PC-3 (cell line): ENCODE results near the gene SMARCD2. TPM values are rescaled to one million over a fixed set of nuclear protein-coding genes. Genes with fewer than 3 reads are reported as not detected.

Source experiments
- ATAC-seq: fragments of 200-7000 bp; cut with Tn5 transposase; 2 replicates; pipeline ENCODE4 v1.9.1; 2020; ENCODE audit warnings: mild to moderate bottlenecking, moderate library complexity
- BruUV-seq: library from RNA; stranded (reverse); fragments of 400-500 nt; replicated peaks from 2 replicates; lab custom pipeline; 2021; lab: Mats Ljungman, UMichigan
- CTCF ChIA-PET: fragments of 300-600 bp; sonication (Branson Sonifier 250); formaldehyde crosslinking; loops from one replicate; lab custom pipeline; 2022; ENCODE audit warnings: antibody characterized with exemption; lab: Charles Lee
- POLR2A ChIA-PET: fragments of 300-600 bp; sonication (Branson Sonifier 250); formaldehyde crosslinking; loops from one replicate; lab custom pipeline; 2022; ENCODE audit warnings: antibody characterized with exemption; ENCODE audit not compliant: unreplicated experiment; lab: Charles Lee
- DNase-seq: peaks from one replicate; pipeline ENCODE4 v3.0.0-alpha.2; 2015
- H2AFZ ChIP-seq: fragments of 300-600 bp; sonication (generic); 2 replicates; pipeline ENCODE4 v1.6.0; 2016; ENCODE audit warnings: antibody characterized with exemption, low read length
- H3F3A ChIP-seq: fragments of 300-600 bp; sonication (generic); one replicate; pipeline ENCODE4 v1.6.0; 2017; ENCODE audit warnings: antibody characterized with exemption, low read length, control low read depth, mild to moderate bottlenecking; ENCODE audit not compliant: unreplicated experiment
- H3K27ac ChIP-seq: fragments of 300-600 bp; sonication (generic); 2 replicates; pipeline ENCODE4 v1.5.1; 2016; ENCODE audit warnings: mild to moderate bottlenecking, low read length
- H3K27me3 ChIP-seq: fragments of 300-600 bp; sonication (generic); 2 replicates; pipeline ENCODE4 v1.6.1; 2016; ENCODE audit warnings: low read length, mixed read lengths
- H3K36me3 ChIP-seq: fragments of 300-600 bp; sonication (generic); 2 replicates; pipeline ENCODE4 v1.6.1; 2016; ENCODE audit warnings: low read depth, mixed run types, low read length, mixed read lengths
- H3K4me1 ChIP-seq: fragments of 300-600 bp; sonication (generic); 2 replicates; pipeline ENCODE4 v1.5.1; 2016; ENCODE audit warnings: low read length; ENCODE audit not compliant: insufficient read depth
- H3K4me2 ChIP-seq: fragments of 300-600 bp; sonication (generic); 2 replicates; pipeline ENCODE4 v1.6.0; 2016; ENCODE audit warnings: low read length
- H3K4me3 ChIP-seq: fragments of 300-600 bp; sonication (generic); 2 replicates; pipeline ENCODE4 v1.5.1; 2016; ENCODE audit warnings: mild to moderate bottlenecking, low read length, mixed read lengths
- H3K79me2 ChIP-seq: fragments of 300-600 bp; sonication (generic); 2 replicates; pipeline ENCODE4 v1.6.1; 2017; ENCODE audit warnings: low read length, mixed read lengths
- H3K9ac ChIP-seq: fragments of 300-600 bp; sonication (generic); 2 replicates; pipeline ENCODE4 v1.6.0; 2016; ENCODE audit warnings: mild to moderate bottlenecking, low read length
- H3K9me2 ChIP-seq: fragments of 300-600 bp; sonication (generic); replicated peaks from 2 replicates; pipeline ENCODE4 v1.6.1; 2016; ENCODE audit warnings: mixed run types, low read length, mixed read lengths
- H3K9me3 ChIP-seq: fragments of 300-600 bp; sonication (generic); 2 replicates; pipeline ENCODE4 v1.6.1; 2016; ENCODE audit warnings: low read length, mixed read lengths
- H4K20me1 ChIP-seq: fragments of 300-600 bp; sonication (generic); 2 replicates; pipeline ENCODE4 v1.6.1; 2016; ENCODE audit warnings: low read length, mixed read lengths
- EZH2 ChIP-seq: fragments of 300-600 bp; sonication (generic); IDR thresholded peaks from one replicate; pipeline ENCODE4 v1.6.1; 2017; ENCODE audit warnings: antibody characterized with exemption, mild to moderate bottlenecking, low read length; ENCODE audit not compliant: unreplicated experiment
- EZH2phosphoT487 ChIP-seq: fragments of 300-600 bp; sonication (generic); IDR thresholded peaks from 2 replicates; pipeline ENCODE4 v1.6.1; 2018; ENCODE audit warnings: mild to moderate bottlenecking, antibody characterized with exemption, low read length, borderline replicate concordance
- intact Hi-C: fragments of 100-400 bp; cut with micrococcal nuclease; formaldehyde crosslinking; loops from 2 replicates; pipeline ENCODE4 v1.9.0; 2023
- total RNA-seq: library from RNA; depleted of rRNA; stranded (reverse); fragments of >200 nt; gene quantifications from 2 replicates; pipeline ENCODE4 v1.2.3, GENCODE V29; 2014; rRNA removed
- TF ChIP-seq, protein P1 (sequence below): fragments of 300-600 bp; sonication (generic); conservative IDR thresholded peaks from 2 replicates; pipeline ENCODE4 v1.5.1; 2017; ENCODE audit warnings: antibody characterized with exemption, low read depth, mild to moderate bottlenecking, low read length

The SMARCD2 gene
- total RNA-seq, 1 experiment from 2014 or later: 152 TPM

DNA sequence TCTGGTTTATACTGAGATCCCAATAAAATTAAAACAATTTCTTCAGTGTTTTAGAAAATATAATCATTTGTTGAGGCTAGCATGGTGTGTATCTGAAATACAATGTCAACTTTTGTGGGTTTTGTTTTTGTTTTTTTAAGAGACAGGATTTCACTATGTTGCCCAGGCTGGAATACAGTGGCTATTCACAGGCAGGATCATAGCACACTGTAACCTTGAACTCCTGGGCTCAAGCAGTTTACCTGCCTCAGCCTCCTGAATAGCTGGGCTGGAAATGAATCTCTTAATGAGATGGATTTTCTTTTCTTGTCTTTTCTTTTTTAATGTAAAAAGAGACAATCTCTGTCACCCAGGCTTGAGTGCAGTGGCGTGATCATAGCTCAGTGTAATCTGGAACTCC, 56.4 kb downstream of the SMARCD2 start:
- Histone ChIP-seq H3F3A (no peaks in the 10 kb centered on the region), H3K36me3 (peaks cover 53% of the 10 kb centered on the region), H3K9me2 (no peaks in the 10 kb centered on the region), H3K4me1 (peaks cover 54% of the 10 kb centered on the region), H3K4me3 (no peak overlapping the region), H3K79me2 (peaks cover 96% of the 10 kb centered on the region), H3K9me3 (no peaks in the 10 kb centered on the region), H3K27me3 (no peaks in the 10 kb centered on the region), H3K9ac (no peak overlapping the region), H3K4me2 (peak overlapping the region; percentile 11; the same call in 1 of the 2 replicates), H4K20me1 (peaks cover 47% of the 10 kb centered on the region), H2AFZ (no peak overlapping the region), H3K27ac (peak overlapping the region; percentile 49)
- ATAC-seq (no peak), DNase-seq (no peak)
- intact Hi-C loops: no loop called here
- ChIA-PET CTCF (no interaction called here), POLR2A (no interaction called here)
- BruUV-seq: no TSS peak
- TF ChIP-seq EZH2phosphoT487 (no peak), EZH2 (no peak)
- TF ChIP-seq, protein P1, sequence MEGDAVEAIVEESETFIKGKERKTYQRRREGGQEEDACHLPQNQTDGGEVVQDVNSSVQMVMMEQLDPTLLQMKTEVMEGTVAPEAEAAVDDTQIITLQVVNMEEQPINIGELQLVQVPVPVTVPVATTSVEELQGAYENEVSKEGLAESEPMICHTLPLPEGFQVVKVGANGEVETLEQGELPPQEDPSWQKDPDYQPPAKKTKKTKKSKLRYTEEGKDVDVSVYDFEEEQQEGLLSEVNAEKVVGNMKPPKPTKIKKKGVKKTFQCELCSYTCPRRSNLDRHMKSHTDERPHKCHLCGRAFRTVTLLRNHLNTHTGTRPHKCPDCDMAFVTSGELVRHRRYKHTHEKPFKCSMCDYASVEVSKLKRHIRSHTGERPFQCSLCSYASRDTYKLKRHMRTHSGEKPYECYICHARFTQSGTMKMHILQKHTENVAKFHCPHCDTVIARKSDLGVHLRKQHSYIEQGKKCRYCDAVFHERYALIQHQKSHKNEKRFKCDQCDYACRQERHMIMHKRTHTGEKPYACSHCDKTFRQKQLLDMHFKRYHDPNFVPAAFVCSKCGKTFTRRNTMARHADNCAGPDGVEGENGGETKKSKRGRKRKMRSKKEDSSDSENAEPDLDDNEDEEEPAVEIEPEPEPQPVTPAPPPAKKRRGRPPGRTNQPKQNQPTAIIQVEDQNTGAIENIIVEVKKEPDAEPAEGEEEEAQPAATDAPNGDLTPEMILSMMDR: no peak

DNA sequence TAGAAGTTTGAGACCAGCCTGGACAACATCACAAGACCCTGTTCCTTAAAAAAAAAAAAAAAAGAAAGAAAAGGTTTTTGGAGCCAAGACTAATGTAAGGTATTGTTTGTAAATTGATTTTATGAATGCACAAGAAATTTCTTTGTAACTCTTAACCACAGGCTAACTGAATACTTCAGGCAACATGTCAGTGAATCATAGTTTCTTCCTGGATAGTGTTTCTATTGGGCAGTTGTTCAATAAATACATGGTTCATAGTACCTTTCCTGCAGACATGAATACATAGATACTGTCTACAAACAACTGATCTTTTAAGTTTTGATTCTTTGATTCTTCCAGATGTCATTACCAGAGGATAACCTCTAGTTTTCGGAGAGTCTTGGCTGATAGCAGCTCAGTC, 56.9 kb downstream of the SMARCD2 start:
- peak overlapping the region; percentile 49 for H3K27ac ChIP-seq
- peaks cover 51% of the 10 kb centered on the region for H4K20me1 ChIP-seq

DNA sequence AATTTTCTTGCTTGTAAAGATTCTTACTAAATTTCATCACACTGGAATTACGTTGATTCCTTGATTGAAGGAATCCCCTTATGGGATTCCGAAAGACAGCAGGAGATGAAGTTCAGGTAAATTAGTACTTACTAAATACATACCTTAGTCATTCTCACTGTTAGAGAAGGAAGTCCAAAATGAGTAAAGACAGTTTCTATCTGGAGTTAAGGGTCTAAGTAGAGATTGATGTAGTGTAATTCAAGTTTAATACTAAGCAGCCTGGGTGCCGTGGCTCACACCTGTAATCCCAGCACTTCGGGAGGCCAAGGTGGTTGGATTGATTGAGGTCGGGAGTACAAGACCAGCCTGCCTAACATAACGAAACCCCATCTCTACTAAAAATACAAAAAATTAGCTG, 59.0 kb downstream of the SMARCD2 start:
- Histone ChIP-seq H3K9me3 (no peaks in the 10 kb centered on the region), H3K4me2 (no peak overlapping the region; the same call in 1 of the 2 replicates), H3K4me1 (peaks cover 78% of the 10 kb centered on the region), H2AFZ (no peak overlapping the region), H3K9ac (no peak overlapping the region), H3K27ac (no peak overlapping the region), H3K9me2 (no peaks in the 10 kb centered on the region), H4K20me1 (peaks cover 65% of the 10 kb centered on the region), H3K4me3 (no peak overlapping the region), H3F3A (peaks cover 4% of the 10 kb centered on the region), H3K79me2 (peaks cover 99% of the 10 kb centered on the region), H3K27me3 (no peaks in the 10 kb centered on the region), H3K36me3 (peaks cover 41% of the 10 kb centered on the region)
- TF ChIP-seq EZH2 (no peak), EZH2phosphoT487 (no peak)
- TF ChIP-seq, protein P1: no peak
- no TSS peak for BruUV-seq
- CTCF ChIA-PET: interaction anchor here (0.6 to 0.7 kb wide), 2 partner anchors 58 to 722 kb away, joined by 3 to 4 read pairs; no protein-coding TSS in a partner anchor
- no peak for DNase-seq
- POLR2A ChIA-PET: interaction anchor here (0.6 kb wide), 1 partner anchor 181 kb away, joined by 6 read pairs; no protein-coding TSS in a partner anchor
- no peak for ATAC-seq
- intact Hi-C loops: no loop called here

More for the DNA sequence above, 56.9 kb downstream of the SMARCD2 start:
- ChIA-PET CTCF (no interaction called here), POLR2A (no interaction called here)
- H3K4me2 ChIP-seq: peak overlapping the region; percentile 11
- peaks cover 59% of the 10 kb centered on the region for H3K4me1 ChIP-seq
- ATAC-seq (peak; percentile 78), DNase-seq (peak; percentile 82)
- H3K36me3 ChIP-seq: peaks cover 53% of the 10 kb centered on the region
- H3K27me3 ChIP-seq: no peaks in the 10 kb centered on the region
- H3K9ac ChIP-seq: no peak overlapping the region
- intact Hi-C loops: loop anchor here (1.0 kb wide), 1 partner anchor 12 kb away; the partner anchor contains the start of gene CCDC47
- no peak overlapping the region for H3K4me3 ChIP-seq
- no peak overlapping the region for H2AFZ ChIP-seq
- no peak for TF ChIP-seq EZH2
- no peak for TF ChIP-seq EZH2phosphoT487
- TF ChIP-seq, protein P1: no peak
- H3K9me3 ChIP-seq: no peaks in the 10 kb centered on the region
- peaks cover 96% of the 10 kb centered on the region for H3K79me2 ChIP-seq
- BruUV-seq: no TSS peak
- peaks cover 4% of the 10 kb centered on the region for H3F3A ChIP-seq
- H3K9me2 ChIP-seq: no peaks in the 10 kb centered on the region

Other genes starting within 250 kb of the SMARCD2 start
- 47.9 and 70.0 TPM in 2 replicates for gene TACO1, start 241.8 kb downstream of the SMARCD2 start, total RNA-seq
- 27.1 and 36.1 TPM in 2 replicates for gene MAP3K3, start 220.3 kb downstream of the SMARCD2 start, total RNA-seq
- gene LIMD2, start 142.6 kb downstream of the SMARCD2 start, total RNA-seq: 19.4 and 43.0 TPM in 2 replicates
- 17.9 and 26.3 TPM in 2 replicates for gene STRADA, start 100.9 kb downstream of the SMARCD2 start, total RNA-seq
- gene CCDC47, start 69.1 kb downstream of the SMARCD2 start, total RNA-seq: 147 and 163 TPM in 2 replicates
- 72.4 and 89.0 TPM in 2 replicates for gene DDX42, start 68.5 kb downstream of the SMARCD2 start, total RNA-seq
- gene PSMC5, start 15.3 kb downstream of the SMARCD2 start, total RNA-seq: 163 and 205 TPM in 2 replicates
- 82.4 and 112 TPM in 2 replicates for gene FTSJ3, start 15.0 kb downstream of the SMARCD2 start, total RNA-seq
- gene CSH2, start 31.0 kb upstream of the SMARCD2 start, total RNA-seq: not detected in 2 replicates
- not detected in 2 replicates for gene GH2, start 39.3 kb upstream of the SMARCD2 start, total RNA-seq
- not detected in 2 replicates for gene CSH1, start 53.9 kb upstream of the SMARCD2 start, total RNA-seq
- gene CSHL1, start 68.6 kb upstream of the SMARCD2 start, total RNA-seq: not detected in 2 replicates
- gene GH1, start 76.2 kb upstream of the SMARCD2 start, total RNA-seq: not detected in 2 replicates
- not detected in 2 replicates for gene CD79B, start 89.6 kb upstream of the SMARCD2 start, total RNA-seq
- 0.06 TPM in 1 of 2 replicates, not detected in the other for gene SCN4A, start 130.2 kb upstream of the SMARCD2 start, total RNA-seq
- 0.77 and 1.2 TPM in 2 replicates for gene PRR29, start 155.7 kb upstream of the SMARCD2 start, total RNA-seq
- gene ICAM2, start 177.9 kb upstream of the SMARCD2 start, total RNA-seq: not detected in 2 replicates